GM18861 (cell line): ENCODE measurements around the gene CHRNB1.

ENCODE experiments used
- ATAC-seq: cut with Tn5 transposase; IDR thresholded peaks from one replicate; pipeline ENCODE4 v1.9.1; 2021; ENCODE audit not compliant: unreplicated experiment

CHRNB1 gene

DNA sequence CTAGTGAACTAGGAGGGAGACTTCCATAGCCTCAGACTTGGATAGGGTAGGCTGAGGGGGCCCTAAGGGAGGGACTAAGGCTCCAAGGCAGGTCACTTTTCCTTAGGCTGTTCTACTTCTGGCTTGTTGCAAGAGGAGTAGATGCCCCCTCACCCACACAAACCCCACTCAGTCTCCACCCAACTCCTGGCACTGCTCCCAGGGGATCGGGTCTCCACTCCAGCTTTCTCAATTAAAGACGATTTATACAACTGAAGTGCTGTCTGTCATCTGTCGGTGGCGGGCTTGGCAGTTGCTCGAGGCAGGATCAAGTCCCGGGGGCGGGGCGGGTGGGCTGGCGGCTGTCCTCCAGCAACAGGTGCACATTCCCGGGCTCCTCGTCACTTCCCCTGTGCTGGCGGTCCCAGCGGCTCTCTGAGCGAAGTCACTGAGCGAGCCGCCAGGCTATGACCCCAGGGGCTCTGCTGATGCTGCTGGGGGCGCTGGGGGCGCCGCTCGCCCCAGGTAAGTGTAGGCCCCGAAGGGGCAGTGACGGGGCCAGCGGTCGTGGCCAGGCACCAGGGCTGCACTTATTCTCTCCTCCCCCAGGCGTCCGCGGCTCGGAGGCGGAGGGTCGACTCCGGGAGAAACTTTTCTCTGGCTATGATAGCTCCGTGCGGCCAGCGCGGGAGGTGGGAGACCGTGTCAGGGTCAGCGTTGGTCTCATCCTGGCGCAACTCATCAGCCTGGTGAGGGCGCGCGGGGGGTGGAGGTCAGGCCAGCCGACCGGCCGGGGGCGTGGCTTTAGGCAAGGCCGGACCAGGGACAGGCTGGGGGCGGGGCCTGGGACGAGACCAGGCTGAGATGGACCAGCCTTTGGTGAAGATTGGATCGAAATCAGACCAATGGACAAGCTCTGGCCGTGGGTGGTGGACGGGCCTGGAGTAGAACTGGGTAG, at the start of gene CHRNB1:
Gene CHRNB1, plus strand, starts transcription at position 380 of the 937 bp plus-strand sequence. Its CDS starts 67 bp downstream, at position 447.
- ATAC-seq = peak; percentile 48

DNA sequence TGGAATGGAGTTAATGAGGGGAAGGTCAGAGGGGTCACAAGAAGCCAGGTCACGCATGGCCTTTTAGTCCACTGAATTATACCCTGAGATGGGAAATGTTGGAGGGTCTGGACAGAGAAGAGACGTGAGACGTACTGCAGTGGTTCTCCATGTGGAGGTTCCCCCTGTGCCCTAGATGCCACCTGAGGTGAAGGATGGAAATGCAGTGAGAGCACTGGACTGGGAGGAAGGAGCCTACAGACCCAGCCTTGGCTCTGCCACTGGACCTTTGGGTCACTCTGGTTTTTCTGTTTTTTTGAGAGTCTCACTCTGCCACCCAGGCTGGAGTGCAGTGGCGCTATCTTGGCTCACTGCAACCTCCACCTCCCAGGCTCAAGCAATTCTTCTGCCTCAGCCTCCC, 48.7 kb upstream of the CHRNB1 start:
- no peak for ATAC-seq

DNA sequence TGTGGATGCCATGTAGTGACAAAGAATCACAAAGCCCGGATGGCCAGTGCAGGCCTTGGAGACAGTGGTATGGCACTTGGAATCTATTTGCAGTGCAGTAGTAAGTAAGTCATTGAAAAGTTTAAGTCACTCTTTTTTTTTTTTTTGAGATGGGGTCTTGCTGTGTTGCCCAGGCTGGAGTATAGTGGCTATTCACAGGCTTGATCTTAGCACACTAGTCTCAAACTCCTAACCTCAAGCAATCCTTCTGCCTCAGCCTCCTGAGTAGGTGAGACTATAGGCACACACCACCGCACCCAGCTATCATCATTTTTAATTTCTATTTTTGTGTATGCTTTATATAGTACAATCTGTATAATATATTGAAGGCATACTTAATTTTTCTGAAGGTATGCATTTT, 46.2 kb upstream of the CHRNB1 start:
- ATAC-seq = no peak

DNA sequence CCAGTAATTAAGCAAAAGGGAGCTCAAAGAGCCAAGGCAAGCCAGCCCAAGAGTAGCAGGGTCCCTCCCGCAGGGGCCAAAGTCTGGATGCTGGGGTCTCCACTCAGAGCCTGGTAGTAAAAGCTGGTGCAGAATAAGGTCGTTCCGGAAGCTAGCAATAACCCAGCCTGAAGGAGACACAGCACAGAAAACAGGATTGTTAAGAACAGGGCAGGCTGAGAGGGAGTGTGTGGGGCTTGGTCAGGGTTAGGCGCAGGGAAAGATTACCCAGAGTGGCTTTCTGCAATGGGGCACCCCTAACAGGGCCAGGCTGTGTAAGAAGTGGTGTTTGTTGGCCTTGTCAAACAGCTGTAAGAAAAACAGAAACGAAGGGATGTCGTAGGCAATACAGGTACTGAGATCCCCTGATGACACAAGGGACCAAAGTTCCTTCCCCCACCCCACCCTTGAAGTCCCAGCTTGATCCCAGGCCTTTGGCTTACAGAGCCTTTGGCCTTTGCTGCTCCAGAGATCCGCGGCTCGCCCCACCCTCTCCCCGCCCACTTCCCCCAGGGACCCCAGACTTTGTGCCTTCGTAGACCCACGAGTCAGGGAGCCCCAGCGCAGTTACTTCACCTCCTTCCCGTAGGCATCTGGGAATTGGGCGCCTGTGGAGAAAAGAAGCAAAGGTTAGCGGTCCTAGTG, 41.7 kb upstream of the CHRNB1 start:
- ATAC-seq = no peak

DNA sequence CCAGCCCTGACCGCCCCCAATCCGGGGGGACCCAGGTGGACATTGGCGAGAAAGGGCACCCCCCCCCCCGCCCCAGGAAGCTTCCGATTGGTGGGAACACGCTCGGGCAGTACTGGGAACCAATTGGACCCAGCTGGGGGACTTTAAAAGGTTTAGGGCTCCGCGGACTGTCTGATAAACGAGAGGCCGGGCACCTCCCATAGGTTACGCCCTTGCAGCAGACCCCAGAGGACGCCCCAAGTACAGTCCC, 41.2 kb upstream of the CHRNB1 start:
- ATAC-seq = no peak

- ATAC-seq = peak; percentile 83
Measured at GRCh38 chr17:7403977-7404736, 40.7 kb upstream of the CHRNB1 start, which contains the start of gene TMEM256. Gene TMEM256, minus strand, starts transcription at chr17:7404097. Its CDS starts 13 bp downstream, at chr17:7404084.

GRCh38 chr17:7404737-7405349, 40.0 kb upstream of the CHRNB1 start:
- ATAC-seq = no peak

GRCh38 chr17:7405350-7406234, 39.3 kb upstream of the CHRNB1 start:
- ATAC-seq = no peak

DNA sequence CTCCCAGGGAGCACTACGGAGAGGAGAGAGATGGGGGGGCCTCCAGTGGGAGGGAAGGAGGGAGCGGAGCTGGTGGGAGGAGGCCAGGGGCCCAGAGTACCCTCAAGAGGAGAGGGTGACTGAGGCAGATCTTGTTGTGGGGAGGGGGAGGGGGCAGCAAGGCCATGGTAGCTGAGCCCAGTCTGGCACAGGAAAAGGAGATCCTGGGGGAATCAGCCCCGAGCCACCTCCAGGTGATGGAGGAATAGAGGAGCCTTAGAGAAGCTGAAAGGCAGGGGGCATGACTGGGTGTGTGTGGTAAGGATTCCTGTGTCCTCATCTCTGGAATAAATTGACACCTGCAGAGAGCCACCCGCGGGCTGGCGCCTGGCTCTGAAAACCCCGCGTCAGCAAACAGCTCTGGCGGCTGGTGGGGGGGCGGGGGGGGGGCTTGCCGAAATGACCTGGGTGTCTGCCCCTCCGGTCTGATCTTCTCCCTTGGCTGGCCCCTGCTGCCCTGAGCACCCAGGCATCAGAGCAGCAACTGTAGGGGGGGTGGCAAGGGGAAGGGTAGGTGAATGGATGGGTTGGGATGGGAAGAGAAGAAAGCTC, 38.5 kb upstream of the CHRNB1 start:
- no peak for ATAC-seq

DNA sequence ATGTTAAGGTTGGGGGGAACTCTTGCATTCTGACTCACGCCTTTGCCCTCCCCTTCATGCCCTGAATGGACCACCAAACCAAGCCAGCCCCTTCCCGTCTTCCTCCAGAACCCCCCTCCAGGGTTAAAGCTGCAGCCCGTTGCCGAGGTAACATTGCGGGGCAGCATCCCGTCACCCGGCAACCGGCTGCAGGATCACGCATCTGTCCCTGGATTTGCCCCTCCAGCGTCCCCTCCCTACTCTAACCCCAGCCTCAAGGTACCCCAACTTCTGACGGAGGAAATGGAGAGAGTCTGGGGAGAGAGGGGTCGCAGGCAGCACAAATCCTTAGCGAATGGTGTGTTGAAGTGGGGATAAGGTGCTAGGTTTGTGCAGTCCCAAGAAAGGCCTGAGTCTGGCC, 37.8 kb upstream of the CHRNB1 start:
- ATAC-seq = no peak

DNA sequence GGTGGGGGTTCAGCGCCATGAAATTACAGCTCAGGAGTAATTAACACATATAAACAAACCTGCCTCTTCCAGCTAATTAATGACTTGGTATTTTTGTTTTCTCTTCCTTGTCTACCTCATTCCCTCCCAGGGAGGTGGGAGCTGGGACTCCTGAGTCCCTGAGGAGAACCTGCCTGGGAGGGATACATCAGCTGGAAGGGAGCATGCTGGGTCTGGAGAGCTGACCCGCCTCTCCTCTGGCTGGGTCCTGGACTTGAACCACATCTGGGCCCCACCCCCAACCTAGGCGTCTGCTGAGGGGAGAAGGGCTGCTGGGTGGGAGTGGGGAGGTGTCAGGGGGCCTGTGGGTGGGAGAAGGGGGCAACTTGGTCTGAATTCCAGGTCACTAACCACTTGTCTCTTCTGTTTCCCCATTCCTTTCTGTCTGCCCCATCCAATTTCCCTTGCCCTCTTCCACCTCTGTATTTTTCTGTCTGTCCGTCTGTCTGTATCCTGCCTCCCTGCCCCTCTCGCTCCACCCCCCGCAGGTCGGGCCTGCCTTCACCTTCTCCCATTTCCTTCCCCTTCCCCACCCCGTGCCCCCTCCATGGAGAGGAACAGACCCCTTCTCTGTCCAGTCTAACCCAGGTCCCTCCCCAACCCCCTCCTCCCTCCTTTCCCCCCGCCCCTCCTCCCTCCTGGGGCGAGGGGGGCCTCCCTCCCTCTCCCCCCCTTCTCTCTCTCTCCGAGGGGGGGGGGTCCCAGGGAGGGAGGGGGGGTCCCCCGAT, 37.2 kb upstream of the CHRNB1 start, which contains the start of gene NLGN2:
Gene NLGN2, plus strand, starts transcription at position 361 of the 767 bp plus-strand sequence. CDS start 411 bp downstream, outside the sequence.
- ATAC-seq = no peak

DNA sequence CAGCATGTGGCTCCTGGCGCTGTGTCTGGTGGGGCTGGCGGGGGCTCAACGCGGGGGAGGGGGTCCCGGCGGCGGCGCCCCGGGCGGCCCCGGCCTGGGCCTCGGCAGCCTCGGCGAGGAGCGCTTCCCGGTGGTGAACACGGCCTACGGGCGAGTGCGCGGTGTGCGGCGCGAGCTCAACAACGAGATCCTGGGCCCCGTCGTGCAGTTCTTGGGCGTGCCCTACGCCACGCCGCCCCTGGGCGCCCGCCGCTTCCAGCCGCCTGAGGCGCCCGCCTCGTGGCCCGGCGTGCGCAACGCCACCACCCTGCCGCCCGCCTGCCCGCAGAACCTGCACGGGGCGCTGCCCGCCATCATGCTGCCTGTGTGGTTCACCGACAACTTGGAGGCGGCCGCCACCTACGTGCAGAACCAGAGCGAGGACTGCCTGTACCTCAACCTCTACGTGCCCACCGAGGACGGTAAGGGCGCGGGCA, 36.6 kb upstream of the CHRNB1 start:
- no peak for ATAC-seq

DNA sequence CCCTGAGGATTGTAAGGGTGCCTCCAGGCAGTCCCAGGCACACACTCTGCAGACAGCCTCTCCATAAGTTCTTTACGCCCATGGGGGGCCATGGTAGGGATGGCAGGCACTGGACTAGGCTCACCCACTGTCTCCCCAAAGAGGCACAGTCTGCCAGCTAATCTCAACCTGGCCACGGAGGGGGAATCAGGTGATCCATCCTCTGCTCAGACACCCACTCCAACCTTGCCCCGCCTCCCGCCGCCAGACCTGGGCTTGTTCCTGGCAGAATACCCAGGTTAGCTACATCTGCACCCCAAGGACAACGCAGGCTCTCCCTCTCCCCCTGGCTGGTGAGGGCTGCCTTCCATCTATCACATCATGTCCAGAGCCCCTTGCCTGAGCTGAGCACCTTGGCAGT, 36.0 kb upstream of the CHRNB1 start:
- ATAC-seq = no peak

- ATAC-seq = no peak
Measured at GRCh38 chr17:7409716-7410115, 35.1 kb upstream of the CHRNB1 start.

DNA sequence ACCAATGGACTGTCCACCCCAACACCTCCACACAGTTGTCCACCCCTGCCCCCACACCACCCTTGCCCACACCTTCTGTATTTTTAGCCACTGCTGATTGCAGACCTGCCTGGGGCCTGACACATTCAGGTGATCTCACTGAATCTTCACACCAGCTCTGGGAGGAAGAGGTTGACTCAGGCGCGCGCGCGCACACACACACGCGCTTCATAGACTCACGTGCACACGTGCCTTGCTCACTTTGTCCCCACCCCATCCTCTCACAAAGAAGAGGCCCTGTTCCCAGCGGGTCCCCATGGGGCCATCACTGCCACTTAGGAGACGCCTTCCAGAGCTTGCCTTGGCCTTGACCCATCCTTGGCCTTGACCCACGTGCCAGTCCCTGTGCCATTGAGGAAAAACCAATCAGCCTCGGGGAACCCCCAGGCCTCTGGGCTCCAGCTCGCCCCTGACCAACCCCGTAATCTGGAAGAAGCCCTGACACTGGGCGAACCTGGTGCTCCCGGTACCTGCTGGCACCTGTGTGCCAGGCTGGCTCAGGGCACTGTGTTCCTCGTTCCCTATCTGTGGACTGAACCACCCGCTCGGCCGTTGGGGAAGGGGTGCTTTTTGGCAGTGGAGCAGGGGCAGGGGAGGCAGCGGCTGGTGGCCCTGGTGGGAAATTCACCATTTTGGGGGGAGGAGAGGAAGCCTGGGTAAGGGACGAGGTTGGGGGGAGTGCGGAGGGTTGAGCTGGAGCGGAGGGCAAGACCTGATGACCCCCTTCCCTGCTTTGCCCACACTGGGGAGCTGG, 34.0 kb upstream of the CHRNB1 start:
- ATAC-seq = no peak

DNA sequence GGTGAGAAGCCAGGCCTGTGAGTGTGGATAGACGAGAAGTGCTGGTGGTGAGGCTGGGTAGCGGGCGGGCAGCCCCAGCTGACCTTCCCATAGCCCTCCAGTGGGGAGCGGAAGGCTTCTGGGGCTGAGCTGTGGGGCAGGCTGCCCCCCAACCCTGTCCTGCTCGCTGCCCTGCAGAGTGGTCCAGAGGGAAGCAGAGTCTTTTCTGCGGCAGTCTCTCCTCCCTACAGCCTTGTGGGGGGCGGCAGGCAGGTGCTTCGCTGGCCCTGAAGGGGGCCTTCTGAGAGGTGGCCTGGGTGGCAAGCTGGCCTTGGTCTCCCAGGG, 33.5 kb upstream of the CHRNB1 start:
- ATAC-seq = no peak

- no peak for ATAC-seq
Measured at GRCh38 chr17:7413346-7413985, 31.4 kb upstream of the CHRNB1 start.

DNA sequence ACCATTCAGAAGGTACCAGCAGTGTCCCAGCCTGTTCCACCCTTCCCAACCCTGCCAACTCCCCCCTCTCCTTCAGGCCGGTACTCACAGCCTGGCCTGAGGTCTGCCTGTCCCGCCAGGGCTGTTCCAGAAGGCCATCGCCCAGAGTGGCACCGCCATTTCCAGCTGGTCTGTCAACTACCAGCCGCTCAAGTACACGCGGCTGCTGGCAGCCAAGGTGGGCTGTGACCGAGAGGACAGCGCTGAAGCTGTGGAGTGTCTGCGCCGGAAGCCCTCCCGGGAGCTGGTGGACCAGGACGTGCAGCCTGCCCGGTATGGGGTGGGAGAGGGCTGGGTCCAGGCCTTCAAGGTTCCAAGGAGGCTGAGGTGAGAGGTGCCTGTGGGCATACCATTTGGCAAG, 30.0 kb upstream of the CHRNB1 start:
- ATAC-seq = no peak
